K562 (cell line): Measurements from ENCODE around the gene ALKBH2. TPM values are rescaled to one million over a fixed set of nuclear protein-coding genes. Genes with fewer than 3 reads are reported as not detected.
A peak's percentile ranks its signal among the peaks of the same experiment; 100 is the strongest.

Experiments
- ATAC-seq: fragments of 200-7000 bp; cut with Tn5 transposase; 3 replicates; pipeline ENCODE4 v1.9.1; 2020; ENCODE audit warnings: moderate library complexity
- BruUV-seq: library from RNA; stranded (reverse); fragments of 400-500 nt; replicated peaks from 2 replicates; lab custom pipeline; 2021; lab: Mats Ljungman, UMichigan
- CTCF ChIA-PET: fragments of 300-600 bp; formaldehyde crosslinking; extraction: SDS; loops from one replicate; lab custom pipeline; 2021; ENCODE audit warnings: low intra/inter-chr PET ratio; lab: Yijun Ruan, JAX
- POLR2A ChIA-PET: fragments of 300-600, 350-650 bp; sonication (Branson Sonifier 250); formaldehyde crosslinking; extraction: SDS; loops from one replicate; lab custom pipeline; 2021; ENCODE audit warnings: antibody characterized with exemption, inconsistent platforms; lab: Yijun Ruan, JAX
- DNase-seq, 4 experiments: peaks; one replicate each; pipeline versions ENCODE4 v3.0.0 to v3.0.0-alpha.2; 2011 to 2018; ENCODE audit warnings: low spot score in 3 of 4, mixed read lengths in 3 of 4; ENCODE audit errors: extremely low read depth in 1 of 4
- FAIRE-seq: peaks from 2 replicates; lab custom pipeline; 2011; peaks lifted over from hg19 to GRCh38; lab: Jason Lieb, UNC
- H2AFZ ChIP-seq: 2 replicates; pipeline ENCODE4 v1.6.0; 2011; ENCODE audit warnings: low read depth, low read length, control low read depth, inconsistent platforms
- H3K27ac ChIP-seq: fragments of 200-600 bp; 3 replicates; pipeline ENCODE4 v1.8.0; 2011; ENCODE audit warnings: low read depth, mild to moderate bottlenecking, control low read depth, inconsistent platforms, low read length, moderate library complexity, mixed read lengths; ENCODE audit errors: extremely low read depth
- H3K27me3 ChIP-seq, 2 experiments: fragments of 300-600 bp in 1 of 2; 2 replicates in 1 of 2; 3 replicates in 1 of 2; pipeline versions ENCODE4 v1.6.0 to v1.8.0; 2011; ENCODE audit warnings: inconsistent platforms in 2 of 2, low read length in 2 of 2, mild to moderate bottlenecking in 1 of 2, mixed read lengths in 1 of 2, moderate library complexity in 1 of 2; ENCODE audit not compliant: control insufficient read depth in 2 of 2, insufficient read depth in 2 of 2
- H3K36me3 ChIP-seq: fragments of 300-600 bp; 3 replicates; pipeline ENCODE4 v1.8.0; 2011; ENCODE audit warnings: mild to moderate bottlenecking, low read length, inconsistent platforms; ENCODE audit not compliant: control insufficient read depth, insufficient read depth
- H3K4me1 ChIP-seq, 2 experiments: fragments of 200-600 bp in 1 of 2; replicated peaks in 1 of 2; 2 replicates in 1 of 2; 3 replicates in 1 of 2; pipeline versions ENCODE4 v1.5.1 to v1.8.0; 2011; ENCODE audit warnings: inconsistent platforms in 2 of 2, low read length in 2 of 2, mild to moderate bottlenecking in 1 of 2, mixed read lengths in 1 of 2, moderate library complexity in 1 of 2; ENCODE audit not compliant: control insufficient read depth in 2 of 2, insufficient read depth in 2 of 2
- H3K4me2 ChIP-seq: 2 replicates; pipeline ENCODE4 v1.6.1; 2011; ENCODE audit warnings: low read length, control low read depth, inconsistent platforms, mixed read lengths; ENCODE audit not compliant: insufficient read depth
- H3K4me3 ChIP-seq: fragments of 200-600 bp; sonication (generic), shearing (Covaris generic); 2 replicates; pipeline ENCODE4 v1.5.1; 2016; ENCODE audit warnings: control low read depth, inconsistent platforms
- H3K79me2 ChIP-seq: fragments of 200-600 bp; 3 replicates; pipeline ENCODE4 v1.8.0; 2011; ENCODE audit warnings: low read length, inconsistent platforms; ENCODE audit not compliant: control insufficient read depth, insufficient read depth
- H3K9ac ChIP-seq, 2 experiments: 2 replicates each; pipeline versions ENCODE4 v1.6.0 to v1.6.1; 2011; ENCODE audit warnings: low read depth in 2 of 2, low read length in 2 of 2, control low read depth in 1 of 2, inconsistent platforms in 1 of 2, mild to moderate bottlenecking in 1 of 2, mixed read lengths in 1 of 2; ENCODE audit not compliant: insufficient read depth in 1 of 2
- H3K9me1 ChIP-seq: one replicate; pipeline ENCODE4 v1.6.0; 2011; ENCODE audit warnings: inconsistent platforms, mild to moderate bottlenecking, low read length, moderate library complexity; ENCODE audit not compliant: control insufficient read depth, insufficient read depth
- H3K9me3 ChIP-seq: replicated peaks from 2 replicates; pipeline ENCODE4 v1.5.1; 2011; ENCODE audit warnings: low read depth, low read length, inconsistent platforms; ENCODE audit not compliant: control insufficient read depth, insufficient read depth
- H4K20me1 ChIP-seq: replicated peaks from 2 replicates; pipeline ENCODE4 v1.6.1; 2011; ENCODE audit warnings: low read length, inconsistent platforms, mixed read lengths; ENCODE audit not compliant: control insufficient read depth, insufficient read depth
- KDM5B ChIP-seq: fragments of 200-600 bp; sonication (generic); IDR thresholded peaks from 2 replicates; pipeline ENCODE4 v1.6.1; 2012; ENCODE audit warnings: low read depth, mild to moderate bottlenecking, moderate library complexity, low read length, control low read depth, inconsistent platforms; ENCODE audit not compliant: insufficient replicate concordance
- RBM25 ChIP-seq: fragments of 200-400 bp; formaldehyde crosslinking; IDR thresholded peaks from 2 replicates; pipeline ENCODE4 v1.6.1; 2018; ENCODE audit warnings: low read length, low read depth, moderate library complexity; ENCODE audit not compliant: severe bottlenecking
- TRIM25 ChIP-seq: fragments of 450-650 bp; IDR thresholded peaks from 2 replicates; pipeline ENCODE4 v1.7.0; 2016; ENCODE audit warnings: borderline replicate concordance
- XRCC3 ChIP-seq: fragments of 450-650 bp; IDR thresholded peaks from 2 replicates; pipeline ENCODE4 v1.6.1; 2017; ENCODE audit warnings: mild to moderate bottlenecking, moderate library complexity
- ZBTB34 ChIP-seq: fragments of 250-450 bp; sonication (Bioruptor Pico); IDR thresholded peaks from 2 replicates; pipeline ENCODE4 v1.8.0; 2021; ENCODE audit warnings: mild to moderate bottlenecking, moderate library complexity
- ZNF239 ChIP-seq: fragments of 250-450 bp; sonication (Bioruptor Pico); IDR thresholded peaks from 2 replicates; pipeline ENCODE4 v1.4.0; 2020; ENCODE audit warnings: mild to moderate bottlenecking
- ZNF644 ChIP-seq: fragments of 200-800 bp; sonication (Bioruptor generic); IDR thresholded peaks from 2 replicates; pipeline ENCODE4 v1.6.1; 2016; ENCODE audit warnings: low read depth, missing genetic modification characterization, missing compliant biosample characterization
- WGBS: fragments of 100-300 bp; shearing (Covaris generic); methylation state at CpG from one replicate; pipeline ENCODE4 v1.1.6; 2016; ENCODE audit warnings: low coverage, mixed read lengths; ENCODE audit not compliant: insufficient coverage; ENCODE audit errors: missing lambda C conversion rate; 5-methylcytosine and 5-hydroxymethylcytosine counted together
- in situ Hi-C: fragments of 300-500 bp; cut with MboI; formaldehyde crosslinking; loops from 4 replicates; pipeline ENCODE4 v1.15.0; 2018; ENCODE audit warnings: inconsistent platforms, mixed read lengths
- intact Hi-C: fragments of 100-400 bp; cut with micrococcal nuclease; formaldehyde crosslinking; loops from 2 replicates; pipeline ENCODE4 v1.14.2; 2022
- polyA plus RNA-seq, 8 experiments: library from polyadenylated mRNA; depleted of rRNA in 4 of 8; stranded (reverse) in 5 of 8; unstranded in 3 of 8; fragments of >200 nt; fragmentation: Nextera tagmentation in 2 of 8; fragmentation: Illumina TruSeq in 1 of 8; extraction: Ambion mirVana in 2 of 8; extraction: Trizol in 1 of 8; gene quantifications; 2 replicates each; pipeline versions ENCODE4 v1.2.1 to v1.2.3, GENCODE V29; 2011 to 2014; ENCODE audit warnings: inconsistent platforms in 1 of 8, missing spikeins in 1 of 8
- total RNA-seq, 7 experiments: library from RNA; depleted of rRNA in 6 of 7; stranded (reverse); fragments of >200 nt in 6 of 7; fragmentation: Illumina TruSeq in 2 of 7; extraction: Trizol in 2 of 7; gene quantifications; 2 replicates each; pipeline versions ENCODE4 v1.2.1 to v1.2.3, GENCODE V29; 2011 to 2021; ENCODE audit warnings: low replicate concordance in 1 of 7

ALKBH2 gene
- total and polyA plus RNA-seq, 9 of the 15 experiments (the other 6 are each of a cell fraction or from before 2014, with no cell fraction given), result 5.9 to 56.1 (median 41.9) TPM

GRCh38 chr12:109120095-109120494, 26.8 kb upstream of the ALKBH2 start:
- H3K9me1 ChIP-seq, result no peaks in the 10 kb centered on the region
- no TSS peak for BruUV-seq
- no peak overlapping the region for H3K4me2 ChIP-seq
- no peak overlapping the region for H3K27ac ChIP-seq
- WGBS, result 14% methylated on average over 2 of the region's 2 CpGs
- no peaks in the 10 kb centered on the region for H3K36me3 ChIP-seq
- CTCF ChIA-PET, result no interaction called here
- POLR2A ChIA-PET, result interaction anchor here (0.5 to 0.7 kb wide), 2 partner anchors 38 to 124 kb away, joined by 3 read pairs; no protein-coding TSS in a partner anchor
- H3K4me3 ChIP-seq, result no peak overlapping the region
- in situ Hi-C loops, result no loop called here
- no peak overlapping the region for H2AFZ ChIP-seq
- no peaks in the 10 kb centered on the region for H4K20me1 ChIP-seq
- peak; percentile 99 for TF ChIP-seq ZNF239 (CRISPR knock-in tag)
- no peak for TF ChIP-seq TRIM25
- TF ChIP-seq RBM25, result peak; percentile 25
- TF ChIP-seq ZNF644 (tag), result no peak
- no peak for TF ChIP-seq ZBTB34 (CRISPR knock-in tag)
- no peak for TF ChIP-seq KDM5B
- no peak for TF ChIP-seq XRCC3
- no peak for DNase-seq
- intact Hi-C loops, result no loop called here
- no peaks in the 10 kb centered on the region for H3K79me2 ChIP-seq
- peaks cover 0 to 5% of the 10 kb centered on the region in 2 experiments; a peak in 3 of 5 replicates for H3K27me3 ChIP-seq
- ATAC-seq, result no peak
- peaks cover 0 to 7% of the 10 kb centered on the region in 2 experiments; a peak in 2 of 5 replicates for H3K4me1 ChIP-seq
- no peak overlapping the region for H3K9ac ChIP-seq
- no peak for FAIRE-seq
- H3K9me3 ChIP-seq, result no peaks in the 10 kb centered on the region
